Transverse colon (tissue), 3 donors: ENCODE measurements around the gene HTR5A.

Experiments
- CTCF ChIP-seq, 5 experiments: fragments of 200-600 bp in 3 of 5; fragments of 450-650 bp in 2 of 5; sonication (generic) in 3 of 5; IDR thresholded peaks; 1 replicate in 2 of 5; 2 replicates in 3 of 5; pipeline ENCODE4 v1.5.1; 2016 to 2017; ENCODE audit warnings: antibody characterized with exemption in 5 of 5, inconsistent platforms in 3 of 5, mild to moderate bottlenecking in 2 of 5, moderate library complexity in 1 of 5
- POLR2A ChIP-seq: fragments of 450-650 bp; IDR thresholded peaks from one replicate; pipeline ENCODE4 v1.6.1; 2016; ENCODE audit warnings: antibody characterized with exemption, mild to moderate bottlenecking, moderate library complexity

GRCh38 chr7:155106356-155106755, 36.2 kb downstream of the HTR5A start:
- TF ChIP-seq POLR2A (no peak), CTCF (IDR thresholded peaks at IDR 0.05) (no peak)
